NCI-H1417 treated with DMSO at 0.1 percent for 48 hours (cell line): ENCODE measurements around the gene SYNJ1.
"Not testable (repeated sequence)": the region's sequence is repeated elsewhere in the genome, so short reads cannot be mapped to it uniquely, and the experiment has no call there.

Source experiments
- DNase-seq: peaks from one replicate; lab custom pipeline; 2025; lab: John Stamatoyannopoulos, UW

SYNJ1 gene

DNA sequence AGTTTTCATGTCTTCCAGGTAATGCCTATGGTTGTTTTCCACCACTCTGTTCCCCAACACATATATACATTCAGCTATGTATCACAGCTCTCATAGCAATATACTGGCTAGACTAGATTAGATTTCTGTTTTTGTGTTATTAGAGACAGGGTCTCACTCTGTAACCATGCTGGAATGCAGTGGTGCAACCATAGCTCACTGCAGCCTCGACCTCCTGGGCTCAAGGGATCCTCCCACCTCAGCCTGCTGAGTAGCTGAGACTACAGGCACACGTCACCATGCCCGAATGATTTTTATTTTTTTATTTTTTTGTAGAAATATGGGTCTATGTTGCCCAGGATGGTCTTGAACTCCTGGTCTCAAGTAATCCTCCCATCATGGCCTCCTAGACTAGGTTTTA, 37.7 kb downstream of the SYNJ1 start:
- DNase-seq: no peak

DNA sequence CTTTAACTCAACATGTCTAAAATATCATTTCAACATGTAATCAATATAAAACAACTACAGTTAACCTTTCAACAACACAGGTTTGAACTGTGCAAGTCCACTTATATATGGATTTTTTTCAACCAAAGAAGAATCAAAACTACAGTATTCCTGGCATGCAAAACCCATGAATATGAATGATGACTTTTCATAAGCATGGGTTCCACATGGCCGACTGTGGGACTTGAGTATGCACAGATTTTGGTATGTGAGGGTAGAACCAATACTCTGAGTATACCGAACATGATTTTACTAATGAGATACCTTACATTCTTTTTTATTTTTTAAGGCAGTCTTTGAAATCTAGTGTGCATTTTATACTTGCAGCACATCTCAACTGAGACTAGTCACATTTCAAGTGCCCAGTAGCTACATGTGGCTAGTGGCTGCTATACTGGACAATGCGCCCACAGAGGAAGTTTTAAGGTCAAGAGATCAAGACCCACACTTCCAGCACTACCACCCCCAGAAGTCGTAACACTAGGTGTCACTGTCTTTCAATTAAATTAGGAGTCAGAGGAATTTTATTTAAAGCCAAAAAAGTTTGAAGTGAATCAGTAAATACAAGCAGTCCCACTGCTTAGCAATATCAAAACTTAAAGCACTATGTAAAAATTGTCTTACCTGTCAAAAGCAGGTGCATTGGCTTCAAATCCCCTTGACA, 40.0 kb downstream of the SYNJ1 start:
- DNase-seq: no peak

DNA sequence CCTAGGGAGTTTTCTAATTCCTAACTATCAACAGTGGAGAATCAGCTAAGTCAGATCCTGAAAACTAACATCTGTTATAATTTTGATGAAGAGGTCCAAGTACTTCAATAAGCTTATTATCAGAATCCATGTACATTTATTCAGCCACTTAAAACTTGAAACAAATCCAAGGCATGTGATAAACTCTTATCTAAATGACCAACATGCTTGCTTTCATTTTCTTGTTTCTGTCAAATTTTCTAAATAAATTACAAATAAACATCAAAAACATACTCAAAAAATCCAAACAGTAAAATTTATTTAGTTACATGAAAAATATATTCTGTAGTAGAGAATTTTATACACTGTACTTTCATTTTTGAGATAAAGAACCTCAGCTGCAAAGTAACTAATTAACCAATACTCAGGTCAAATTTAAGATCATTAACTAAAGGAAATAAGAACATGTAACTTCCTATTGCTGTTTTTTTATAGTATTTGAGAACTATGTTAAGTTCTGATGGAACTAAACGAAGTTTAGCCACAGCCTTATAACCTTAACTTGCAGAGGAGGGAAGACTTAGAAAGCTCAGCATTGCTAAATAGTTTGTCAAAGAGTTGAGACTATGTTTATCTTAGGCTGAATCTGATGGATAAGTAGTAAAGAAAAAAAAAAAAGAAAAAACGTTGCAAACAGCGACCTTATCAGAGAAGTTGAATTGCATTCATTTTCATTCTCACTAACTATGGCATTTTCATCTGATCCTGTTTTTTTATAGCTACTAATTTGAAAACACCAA, 44.9 kb downstream of the SYNJ1 start:
- DNase-seq: no peak

DNA sequence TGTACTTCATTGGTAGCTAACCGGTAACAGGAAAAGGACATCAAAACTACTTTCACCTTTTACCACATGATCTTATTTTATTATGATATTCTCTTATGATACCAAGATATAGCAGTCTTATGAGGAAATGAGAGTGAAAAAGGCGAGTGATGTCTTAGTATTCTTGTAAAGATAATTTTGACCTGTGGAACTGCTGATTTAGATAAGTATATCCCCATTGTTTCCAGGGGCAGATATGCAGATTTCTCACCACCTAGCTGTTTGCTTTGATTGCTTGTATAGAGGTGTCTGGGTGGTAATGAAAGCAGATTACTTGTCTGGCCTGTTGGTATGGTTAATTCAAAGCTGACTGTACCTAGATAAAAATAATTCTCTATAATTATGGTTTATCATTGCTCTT, 53.1 kb downstream of the SYNJ1 start:
- no peak for DNase-seq

DNA sequence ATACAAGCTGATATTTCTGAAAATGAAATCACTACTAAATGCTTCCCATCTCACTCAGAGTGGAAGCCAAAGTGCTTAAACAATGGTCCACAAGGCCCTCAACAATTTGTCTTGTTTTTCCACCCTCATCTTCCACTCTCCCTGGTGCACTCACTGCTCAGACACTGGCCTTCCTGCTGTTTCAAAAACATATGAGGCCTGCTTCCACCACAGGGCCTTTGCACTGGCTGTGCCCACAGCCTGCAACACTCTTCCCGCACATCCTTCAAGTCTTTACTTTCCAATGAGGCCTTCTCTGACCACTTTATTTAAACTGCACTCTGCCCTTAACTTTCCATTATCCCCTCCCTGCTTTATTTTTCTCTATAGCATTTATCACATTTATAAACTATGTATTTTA, 53.8 kb downstream of the SYNJ1 start:
- no peak for DNase-seq

DNA sequence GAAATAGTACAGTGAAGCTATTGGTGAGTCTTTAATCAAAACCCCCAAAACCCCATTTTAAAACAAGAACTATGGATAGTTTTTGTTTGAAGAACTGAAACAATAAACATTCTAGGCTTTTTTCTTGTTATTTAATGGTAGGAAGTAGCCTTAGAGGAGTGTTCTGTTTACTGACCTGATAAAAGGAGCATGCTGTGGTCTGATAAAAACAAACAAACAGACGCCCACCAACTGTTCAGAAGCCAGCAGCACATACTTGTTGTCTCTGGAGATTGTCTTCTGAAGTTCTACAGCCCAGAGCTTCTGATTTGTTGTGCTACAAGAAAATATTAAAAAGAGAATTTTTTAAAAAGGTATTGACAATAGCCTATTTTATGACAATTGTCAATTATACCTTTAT, 61.6 kb downstream of the SYNJ1 start:
- no peak for DNase-seq

DNA sequence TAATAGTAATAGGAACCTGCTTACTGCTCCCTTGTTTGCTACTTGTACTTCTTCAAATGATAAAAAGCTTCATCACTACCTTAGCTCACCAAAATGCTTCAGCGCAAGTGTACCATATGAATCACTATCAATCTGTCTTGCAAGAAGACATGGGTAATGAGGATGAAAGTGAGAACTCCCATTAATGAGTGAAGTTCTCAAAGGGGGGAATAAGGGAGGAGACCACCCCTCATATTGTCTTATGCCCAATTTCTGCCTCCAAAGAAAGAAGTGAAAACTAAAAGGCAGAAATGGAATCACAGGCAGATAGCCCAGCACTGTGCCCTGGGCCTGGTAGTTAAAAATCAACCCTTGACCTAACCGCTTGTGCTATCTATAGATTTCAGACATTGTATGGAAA, 63.7 kb downstream of the SYNJ1 start:
- not testable (repeated sequence) for DNase-seq

DNA sequence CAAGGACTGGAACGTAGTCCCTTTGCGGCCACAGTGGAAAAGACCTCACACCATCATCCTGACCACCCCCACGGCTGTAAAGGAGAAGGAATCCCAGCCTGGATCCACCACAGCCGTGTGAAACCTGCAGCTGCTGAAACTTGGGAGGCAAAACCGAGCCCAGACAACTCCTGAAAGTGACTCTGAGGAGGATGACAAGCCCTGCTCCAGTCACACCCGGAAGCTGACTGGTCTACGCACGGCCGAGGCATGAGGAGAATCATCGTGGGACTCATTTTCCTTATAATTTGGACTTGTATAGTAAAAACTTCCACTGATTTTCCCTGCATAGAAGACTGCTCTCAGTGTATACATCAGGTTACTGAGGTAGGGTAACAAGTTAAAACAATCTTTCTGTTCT, 65.8 kb downstream of the SYNJ1 start:
- DNase-seq: not testable (repeated sequence)

DNA sequence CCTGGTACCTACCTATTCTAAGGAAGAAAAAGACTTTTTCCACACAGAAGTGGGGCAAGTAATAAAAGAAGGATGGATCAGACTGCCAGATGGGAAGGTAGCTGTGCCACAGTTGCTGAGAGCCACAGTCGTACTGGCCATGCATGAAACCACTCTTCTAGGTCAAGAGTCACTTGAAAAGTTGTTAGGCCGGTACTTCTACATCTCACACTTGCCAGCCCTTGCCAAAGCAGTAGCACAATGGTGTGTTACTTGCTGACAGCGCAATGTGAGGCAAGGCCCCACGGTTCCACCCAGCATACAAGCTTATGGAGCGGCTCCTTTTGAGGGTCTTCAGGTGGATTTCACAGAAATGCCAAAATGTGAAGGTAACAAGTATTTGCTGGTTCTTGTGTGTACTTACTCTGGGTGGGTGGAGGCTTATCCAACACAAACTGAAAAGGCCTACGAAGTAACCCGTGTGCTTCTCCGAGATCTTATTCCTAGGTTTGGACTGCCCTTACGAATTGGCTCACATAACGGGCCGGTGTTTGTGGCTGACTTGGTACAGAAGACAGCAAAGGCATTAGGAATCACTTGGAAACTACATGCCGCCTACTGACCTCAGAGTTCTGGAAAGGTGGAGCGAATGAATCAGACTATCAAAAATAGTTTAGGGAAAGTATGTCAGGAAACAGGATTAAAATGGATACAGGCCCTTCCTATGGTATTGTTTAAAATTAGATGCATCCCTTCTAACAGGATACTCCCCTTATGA, 66.6 kb downstream of the SYNJ1 start:
- not testable (repeated sequence) for DNase-seq

DNA sequence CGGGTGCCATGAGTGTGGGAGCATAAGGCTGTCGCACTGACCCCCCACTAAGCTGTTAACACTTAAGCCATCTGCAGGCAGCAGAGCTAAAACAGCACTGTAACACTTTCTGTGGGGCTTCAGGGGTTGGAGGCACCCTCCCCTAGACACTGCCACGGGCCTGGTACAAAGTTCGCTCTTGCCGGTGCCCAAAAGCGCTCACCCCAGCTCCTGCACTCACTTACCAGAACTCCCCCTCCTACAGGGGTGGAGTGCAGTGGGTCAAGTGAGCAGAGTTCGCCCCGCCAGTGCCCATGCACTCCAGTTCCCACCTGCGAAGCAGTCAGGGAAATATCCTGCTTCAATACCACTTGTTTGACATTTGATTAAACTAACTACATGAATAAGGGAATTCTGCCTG, 69.3 kb downstream of the SYNJ1 start:
- DNase-seq: no peak

DNA sequence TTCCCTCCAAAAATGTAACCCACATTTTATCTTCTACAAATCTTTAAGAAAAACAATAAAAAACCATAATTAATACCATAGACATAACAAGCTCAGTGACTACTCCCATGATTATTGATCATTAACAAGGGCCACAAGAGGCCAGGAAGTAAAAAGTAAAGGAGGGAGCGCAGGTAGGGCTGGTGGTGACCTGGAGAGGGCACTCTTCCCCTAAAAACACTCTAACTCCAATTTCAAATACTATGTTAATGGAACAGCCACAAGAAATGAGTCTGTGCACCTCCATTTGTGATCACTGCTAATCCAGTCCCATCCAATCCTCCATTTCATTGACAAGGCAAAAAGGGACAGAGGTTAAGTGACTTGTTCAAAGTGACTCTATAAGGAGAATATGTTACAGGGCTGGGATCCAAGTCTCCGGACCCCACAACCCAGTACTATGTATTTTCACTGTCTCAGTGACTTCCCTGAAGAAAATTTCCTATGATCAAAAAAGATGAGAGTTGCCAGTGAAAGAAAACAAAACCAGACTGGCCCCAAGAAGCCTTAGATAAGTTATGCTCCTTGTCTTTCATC, 74.4 kb downstream of the SYNJ1 start:
- DNase-seq: peak; percentile 1

DNA sequence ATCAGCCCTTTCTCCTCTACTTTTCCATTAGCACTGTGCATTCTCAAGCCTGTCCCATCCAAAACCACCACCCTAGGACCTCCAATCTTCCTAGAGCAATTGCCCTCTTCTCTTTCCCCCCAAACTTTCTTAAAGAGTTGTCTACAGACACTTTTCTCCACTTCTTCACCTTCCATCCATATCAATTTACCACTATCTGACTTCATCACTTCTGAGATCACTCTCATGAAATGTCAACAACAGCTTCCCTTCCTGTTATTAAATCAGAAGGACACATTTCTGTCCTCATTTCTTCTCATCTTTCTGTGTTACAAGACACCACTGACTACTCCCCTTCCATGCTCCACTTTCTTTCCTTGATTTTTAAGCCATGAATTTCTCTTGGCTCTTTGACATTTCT, 79.6 kb downstream of the SYNJ1 start:
- no peak for DNase-seq

DNA sequence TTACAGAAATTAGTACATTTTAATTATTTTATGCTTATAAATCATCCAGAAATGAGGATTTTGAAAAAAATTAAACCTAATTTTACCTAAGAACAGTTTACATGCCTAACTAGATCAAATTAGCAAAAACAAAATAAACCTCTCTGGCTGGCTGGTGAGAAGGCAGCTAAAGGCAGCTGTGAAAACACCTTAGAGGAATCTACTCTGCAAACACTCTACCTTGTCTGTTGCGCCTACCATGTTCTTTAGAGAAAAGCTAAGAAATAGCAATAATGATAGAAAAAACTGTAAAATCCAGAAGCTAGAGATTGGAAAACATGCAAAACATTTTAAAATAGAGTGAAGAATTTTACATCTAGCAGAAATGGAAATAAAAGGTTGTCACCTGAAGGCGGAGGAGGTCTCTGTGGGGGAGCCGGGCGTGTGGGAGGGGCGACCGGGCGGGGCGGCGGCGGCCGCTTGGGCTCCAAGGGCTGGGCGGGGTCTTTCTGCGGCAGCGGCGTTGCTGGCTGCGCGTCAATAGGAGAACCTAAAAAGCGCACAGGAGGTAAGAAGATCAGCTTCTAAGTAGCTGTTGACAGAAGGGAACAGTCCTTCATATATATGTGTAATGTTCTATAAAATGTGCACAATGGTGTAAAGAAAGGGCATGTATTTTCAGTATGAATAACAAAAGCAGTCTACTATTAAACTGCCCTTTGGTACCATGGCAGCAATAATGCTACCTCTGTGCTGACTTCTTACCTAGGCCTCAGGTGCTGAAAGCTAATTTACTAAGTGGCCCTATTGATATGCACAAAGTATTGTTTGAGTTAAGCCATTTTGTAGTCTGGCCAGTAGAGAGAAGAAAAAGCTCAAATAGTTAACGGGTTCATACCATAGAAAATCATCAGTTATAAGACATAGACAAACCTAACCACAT, 82.3 kb downstream of the SYNJ1 start:
- no peak for DNase-seq

DNA sequence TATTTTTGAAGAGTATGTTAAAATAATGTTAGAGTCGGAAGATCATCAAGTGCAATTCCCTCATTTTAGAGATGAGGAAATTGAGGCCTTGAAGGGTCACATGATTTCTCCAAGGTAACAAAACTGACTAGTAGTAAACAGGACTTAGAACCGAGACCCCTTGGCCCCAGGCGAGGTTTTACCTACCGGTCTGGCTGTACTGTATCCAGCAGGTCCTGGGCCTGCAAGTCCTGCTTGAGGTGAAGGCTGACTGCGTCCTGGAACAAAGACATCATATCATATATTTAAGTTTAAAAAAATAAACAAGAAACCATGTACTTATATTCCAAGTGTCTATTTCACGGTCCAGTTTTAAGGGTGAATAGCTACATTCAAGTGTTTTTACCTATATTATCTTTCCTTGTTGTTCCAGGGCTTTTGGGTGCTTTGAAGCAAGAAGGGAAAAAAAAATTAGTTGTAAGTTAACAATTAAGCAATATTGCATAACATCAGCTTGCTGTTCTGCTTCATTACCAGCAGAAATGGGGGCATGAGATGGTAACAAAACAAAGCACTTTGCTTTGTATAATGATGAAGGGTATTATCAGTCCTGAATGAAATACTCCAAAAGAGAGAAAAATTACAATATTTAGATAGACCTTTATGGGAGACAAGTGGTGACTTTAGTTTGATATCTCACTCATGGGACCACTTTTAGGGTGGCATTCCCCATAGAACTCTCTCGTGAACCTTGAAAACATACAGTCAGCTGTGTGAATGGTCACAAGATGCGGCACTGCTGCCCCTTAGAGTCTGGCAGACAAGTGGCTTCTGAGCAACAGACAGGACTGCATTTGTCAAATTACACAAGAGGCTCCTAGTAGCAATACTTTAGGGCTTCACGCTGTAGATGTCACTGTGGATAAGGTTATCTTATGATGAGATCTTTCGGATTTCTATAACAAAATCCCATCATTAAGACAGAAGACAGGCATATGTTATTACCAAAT, 85.8 kb downstream of the SYNJ1 start:
- DNase-seq: no peak

DNA sequence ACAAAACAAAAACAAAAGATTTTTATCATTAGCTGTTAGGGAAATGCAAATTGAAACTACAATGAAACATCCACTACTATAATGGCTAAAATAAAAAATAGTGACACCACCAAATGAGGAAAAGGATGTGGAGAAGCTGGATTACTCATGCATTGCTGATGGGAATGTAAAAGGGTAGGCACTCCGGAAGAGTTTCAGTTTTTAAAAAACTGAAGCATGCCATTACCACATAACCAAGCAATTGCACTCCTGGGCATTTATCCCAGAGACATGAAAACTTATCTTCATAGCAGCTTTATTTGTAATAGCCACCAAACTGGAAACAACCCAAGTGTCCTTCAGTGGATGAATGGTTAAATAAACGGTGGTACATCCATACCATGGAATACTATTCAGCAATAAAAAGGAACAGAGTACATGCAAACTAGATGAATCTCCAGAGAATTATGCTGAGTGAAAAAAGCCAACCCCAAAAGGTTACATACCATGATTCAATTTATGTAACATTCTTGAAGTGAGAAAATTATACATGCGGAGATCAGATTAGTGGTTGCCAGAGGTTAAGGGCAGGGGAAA, 101.1 kb downstream of the SYNJ1 start:
- DNase-seq: no peak

DNA sequence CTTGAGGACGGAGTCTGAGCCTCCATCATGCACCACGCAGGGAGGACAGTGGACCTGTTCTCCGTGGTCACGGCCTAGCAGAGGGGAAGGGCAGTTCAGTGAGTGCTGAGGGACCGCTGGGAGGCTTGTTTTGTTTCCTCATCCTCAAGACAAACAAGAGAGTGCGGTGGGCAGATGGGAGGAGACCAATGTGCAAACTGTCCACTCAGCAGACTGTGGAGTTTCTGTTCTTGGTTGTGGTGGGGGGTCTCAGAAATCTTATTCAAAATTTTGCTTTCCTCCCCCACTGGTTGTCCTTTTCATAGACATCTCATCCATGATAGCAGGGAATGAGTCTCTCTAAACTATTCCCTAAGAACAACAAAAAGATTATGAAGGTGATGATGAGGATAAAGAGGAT, 109.6 kb downstream of the SYNJ1 start:
- DNase-seq: not testable (repeated sequence)

DNA sequence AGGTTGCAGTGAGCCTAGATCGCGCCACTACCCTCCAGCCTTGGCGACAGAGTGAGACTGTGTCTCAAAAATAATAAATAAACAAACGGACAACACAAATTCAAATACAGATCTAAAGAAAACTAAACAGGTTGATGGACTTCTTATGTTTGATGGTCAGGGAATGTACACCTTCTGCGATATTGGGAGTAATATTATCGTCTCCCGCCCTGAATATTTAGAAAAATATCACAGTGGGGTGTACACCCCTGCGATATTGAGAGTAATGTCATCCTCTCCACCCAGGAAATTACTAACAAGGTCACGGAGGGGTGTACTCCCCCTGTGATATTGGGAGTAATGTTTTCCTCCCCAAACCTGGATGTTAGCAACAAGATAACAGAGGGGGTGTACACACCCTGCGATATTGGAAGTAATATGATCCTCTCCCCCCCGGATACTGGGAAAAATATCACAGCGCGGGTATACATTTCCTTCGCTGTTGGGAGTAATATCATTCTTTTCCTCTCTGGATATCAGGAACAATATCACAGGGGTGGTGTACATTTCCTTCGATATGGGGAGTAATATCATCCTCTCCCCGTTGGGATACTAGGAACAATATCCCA, 114.3 kb downstream of the SYNJ1 start:
- DNase-seq: no peak

DNA sequence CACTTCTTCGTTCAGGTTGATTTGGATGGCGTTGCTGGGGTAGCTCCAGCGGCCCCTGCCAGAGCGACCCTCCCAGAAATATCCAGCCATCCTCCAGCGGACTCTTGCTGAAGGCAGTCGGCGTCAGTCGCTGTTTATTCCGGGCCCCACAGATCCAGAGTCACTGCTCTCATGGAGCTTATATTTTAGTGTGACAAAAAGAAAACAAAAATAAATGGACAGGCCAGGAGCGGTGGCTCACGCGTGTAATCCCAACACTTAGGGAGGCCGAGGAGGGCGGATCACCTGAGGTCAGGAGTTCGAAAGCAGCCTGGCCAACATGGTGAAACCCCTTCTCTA, 114.8 kb downstream of the SYNJ1 start:
- no peak for DNase-seq
